ENCODE data around the gene RPS5. TPM values are rescaled to one million over a fixed set of nuclear protein-coding genes. Genes with fewer than 3 reads are reported as not detected.

Gene RPS5
- total and polyA plus RNA-seq, 2 donors (not counting 1 experiment from before 2014, with no cell fraction given) = 1,173 to 2,126 TPM

GRCh38 chr19:58406818-58407657 is 20.0 kb downstream of the RPS5 start:
- H3K4me1 ChIP-seq (ENCODE audit: control insufficient read depth, extremely low read depth, insufficient read depth, low read length) = peaks cover 8% of the 10 kb centered on the region
- no peak overlapping the region for H2AFZ ChIP-seq (ENCODE audit: low read length)
- H4K20me1 ChIP-seq (ENCODE audit: control insufficient read depth, extremely low read depth, insufficient read depth, low read length) = no peaks in the 10 kb centered on the region
- peak overlapping the region; percentile 97 for H3K4me2 ChIP-seq (ENCODE audit: extremely low read depth, insufficient read depth, low read length)
- peak overlapping the region; percentile 91 for H3K27ac ChIP-seq (ENCODE audit: insufficient read depth, low read length)
- H3K9ac ChIP-seq (ENCODE audit: insufficient read depth, low read length) = peak overlapping the region; percentile 82
- no peaks in the 10 kb centered on the region for H3K9me3 ChIP-seq (ENCODE audit: control insufficient read depth, insufficient read depth, low read depth, low read length)
- TF ChIP-seq EZH2 (IDR thresholded peaks at IDR 0.05; ENCODE audit: low read length, missing control alignments) = no peak
- TF ChIP-seq CTCF (conservative IDR thresholded peaks at IDR 0.05 in 1 of 2, IDR thresholded peaks at IDR 0.05 in 1 of 2; ENCODE audit: low read depth in 1 of 2, low read length in 2 of 2) = peak; percentile 24 to 38
- H3K4me3 ChIP-seq (replicated peaks in 1 of 4; ENCODE audit: control extremely low read depth in 1 of 4, insufficient read depth in 1 of 4, low read depth in 3 of 4, low read length in 4 of 4) = peak overlapping the region; percentile 73 to 97 (median 86)
- no peaks in the 10 kb centered on the region for H3K27me3 ChIP-seq (ENCODE audit: control insufficient read depth, insufficient read depth, low read length)
- H3K36me3 ChIP-seq (ENCODE audit: control insufficient read depth, insufficient read depth, low read length) = peaks cover 2% of the 10 kb centered on the region
- peaks cover 26% of the 10 kb centered on the region for H3K79me2 ChIP-seq (ENCODE audit: control insufficient read depth, insufficient read depth, low read length)
- no peak for DNase-seq (ENCODE audit: low read depth in 2 of 2)

- peaks cover 26% of the 10 kb centered on the region for H3K79me2 ChIP-seq (ENCODE audit: control insufficient read depth, insufficient read depth, low read length)
- TF ChIP-seq CTCF (conservative IDR thresholded peaks at IDR 0.05 in 1 of 2, IDR thresholded peaks at IDR 0.05 in 1 of 2; ENCODE audit: low read depth in 1 of 2, low read length in 2 of 2) = no peak
- TF ChIP-seq EZH2 (IDR thresholded peaks at IDR 0.05; ENCODE audit: low read length, missing control alignments) = no peak
- no peak for DNase-seq (ENCODE audit: low read depth in 2 of 2)
These were observed 20.6 kb downstream of the RPS5 start for GRCh38 chr19:58407658-58408151.

GRCh38 chr19:58408152-58409009 is 21.3 kb downstream of the RPS5 start, which contains the start of gene ZNF584:
Gene ZNF584 (plus strand): TSS chr19:58408649. CDS start chr19:58409148, 499 bp downstream.
- Histone ChIP-seq H3K4me3 (replicated peaks in 1 of 4; ENCODE audit: control extremely low read depth in 1 of 4, insufficient read depth in 1 of 4, low read depth in 3 of 4, low read length in 4 of 4) (peak within 1 kb of the TSS; percentile 73 to 97 (median 86)), H3K27me3 (ENCODE audit: control insufficient read depth, insufficient read depth, low read length) (no peaks in the 10 kb centered on the region), H4K20me1 (ENCODE audit: control insufficient read depth, extremely low read depth, insufficient read depth, low read length) (no peaks in the 10 kb centered on the region), H2AFZ (ENCODE audit: low read length) (peak within 1 kb of the TSS; percentile 98), H3K36me3 (ENCODE audit: control insufficient read depth, insufficient read depth, low read length) (peaks cover 2% of the 10 kb centered on the region), H3K9me3 (ENCODE audit: control insufficient read depth, insufficient read depth, low read depth, low read length) (no peaks in the 10 kb centered on the region), H3K4me1 (ENCODE audit: control insufficient read depth, extremely low read depth, insufficient read depth, low read length) (peaks cover 8% of the 10 kb centered on the region), H3K27ac (ENCODE audit: insufficient read depth, low read length) (peak within 1 kb of the TSS; percentile 91), H3K79me2 (ENCODE audit: control insufficient read depth, insufficient read depth, low read length) (peaks cover 26% of the 10 kb centered on the region), H3K9ac (ENCODE audit: insufficient read depth, low read length) (peak within 1 kb of the TSS; percentile 82), H3K4me2 (ENCODE audit: extremely low read depth, insufficient read depth, low read length) (peak within 1 kb of the TSS; percentile 99)
- peak; percentile 93 to 94 for DNase-seq (ENCODE audit: low read depth in 2 of 2)
- TF ChIP-seq EZH2 (IDR thresholded peaks at IDR 0.05; ENCODE audit: low read length, missing control alignments) (no peak), CTCF (conservative IDR thresholded peaks at IDR 0.05 in 1 of 2, IDR thresholded peaks at IDR 0.05 in 1 of 2; ENCODE audit: low read depth in 1 of 2, low read length in 2 of 2) (no peak)

More at GRCh38 chr19:58407658-58408151, 20.6 kb downstream of the RPS5 start:
- H3K27ac ChIP-seq (ENCODE audit: insufficient read depth, low read length) = peak overlapping the region; percentile 91
- peak overlapping the region; percentile 98 for H2AFZ ChIP-seq (ENCODE audit: low read length)
- H3K36me3 ChIP-seq (ENCODE audit: control insufficient read depth, insufficient read depth, low read length) = peaks cover 2% of the 10 kb centered on the region
- H3K27me3 ChIP-seq (ENCODE audit: control insufficient read depth, insufficient read depth, low read length) = no peaks in the 10 kb centered on the region
- H3K4me3 ChIP-seq (replicated peaks in 1 of 4; ENCODE audit: control extremely low read depth in 1 of 4, insufficient read depth in 1 of 4, low read depth in 3 of 4, low read length in 4 of 4) = peak overlapping the region; percentile 73 to 97 (median 86)
- peak overlapping the region; percentile 97 for H3K4me2 ChIP-seq (ENCODE audit: extremely low read depth, insufficient read depth, low read length)
- H3K9ac ChIP-seq (ENCODE audit: insufficient read depth, low read length) = peak overlapping the region; percentile 82
- H4K20me1 ChIP-seq (ENCODE audit: control insufficient read depth, extremely low read depth, insufficient read depth, low read length) = no peaks in the 10 kb centered on the region
- no peaks in the 10 kb centered on the region for H3K9me3 ChIP-seq (ENCODE audit: control insufficient read depth, insufficient read depth, low read depth, low read length)
- peaks cover 8% of the 10 kb centered on the region for H3K4me1 ChIP-seq (ENCODE audit: control insufficient read depth, extremely low read depth, insufficient read depth, low read length)

All from fibroblast of lung (primary cell).